HepG2 (cell line): ENCODE measurements around the gene ZC3H15. TPM values are rescaled to one million over a fixed set of nuclear protein-coding genes. Genes with fewer than 3 reads are reported as not detected.

Experiments
- ATAC-seq: fragments of 200-7000 bp; cut with Tn5 transposase; 3 replicates; pipeline ENCODE4 v1.9.1; 2020; ENCODE audit warnings: mild to moderate bottlenecking, moderate library complexity
- BruUV-seq: library from RNA; stranded (reverse); fragments of 400-500 nt; replicated peaks from 2 replicates; lab custom pipeline; 2021; lab: Mats Ljungman, UMichigan
- CTCF ChIA-PET: fragments of 300-600 bp; formaldehyde crosslinking; extraction: SDS; loops from one replicate; lab custom pipeline; 2021; ENCODE audit warnings: low total read pairs, inconsistent platforms, low intra/inter-chr PET ratio; lab: Yijun Ruan, JAX
- POLR2A ChIA-PET: fragments of 350-600 bp; sonication (Branson Sonifier 250); formaldehyde crosslinking; loops from one replicate; lab custom pipeline; 2020; ENCODE audit warnings: antibody characterized with exemption, inconsistent platforms; lab: Yijun Ruan, JAX
- DNase-seq: peaks from one replicate; pipeline ENCODE4 v3.0.0-alpha.2; 2015; ENCODE audit warnings: low spot score
- FAIRE-seq: peaks from 3 replicates; lab custom pipeline; 2011; peaks lifted over from hg19 to GRCh38; lab: Jason Lieb, UNC
- H2AFZ ChIP-seq: one replicate; pipeline ENCODE4 v1.6.1; 2011; ENCODE audit warnings: low read length, inconsistent platforms
- H3K27ac ChIP-seq: fragments of 300-600 bp; 3 replicates; pipeline ENCODE4 v1.8.0; 2011; ENCODE audit warnings: mixed run types, mild to moderate bottlenecking, mixed read lengths, low read length, inconsistent platforms; ENCODE audit not compliant: insufficient read depth; ENCODE audit errors: extremely low read length
- H3K27me3 ChIP-seq, 2 experiments: fragments of 200-600 bp in 1 of 2; 2 replicates in 1 of 2; 3 replicates in 1 of 2; pipeline versions ENCODE4 v1.6.0 to v1.8.0; 2011; ENCODE audit warnings: low read length in 2 of 2, mild to moderate bottlenecking in 2 of 2, moderate library complexity in 2 of 2, inconsistent platforms in 1 of 2; ENCODE audit not compliant: insufficient read depth in 2 of 2, control insufficient read depth in 1 of 2
- H3K36me3 ChIP-seq, 2 experiments: fragments of 200-600 bp in 1 of 2; replicated peaks in 1 of 2; 2 replicates in 1 of 2; 3 replicates in 1 of 2; pipeline versions ENCODE4 v1.5.1 to v1.8.0; 2011; ENCODE audit warnings: low read length in 2 of 2, inconsistent platforms in 1 of 2; ENCODE audit not compliant: insufficient read depth in 2 of 2, control insufficient read depth in 1 of 2
- H3K4me1 ChIP-seq: 2 replicates; pipeline ENCODE4 v1.5.1; 2012; ENCODE audit warnings: low read length, inconsistent platforms; ENCODE audit not compliant: insufficient read depth
- H3K4me2 ChIP-seq: 2 replicates; pipeline ENCODE4 v1.6.0; 2011; ENCODE audit warnings: low read depth, low read length, inconsistent platforms
- H3K4me3 ChIP-seq, 3 experiments: fragments of 200-600 bp in 1 of 3; sonication (generic), shearing (Covaris generic) in 1 of 3; replicated peaks in 1 of 3; 2 replicates each; pipeline ENCODE4 v1.5.1; 2011 to 2016; ENCODE audit warnings: low read length in 3 of 3, inconsistent platforms in 2 of 3, low read depth in 2 of 3, mild to moderate bottlenecking in 2 of 3, control low read depth in 1 of 3, mixed read lengths in 1 of 3; ENCODE audit not compliant: insufficient read depth in 1 of 3
- H3K79me2 ChIP-seq: one replicate; pipeline ENCODE4 v1.6.1; 2011; ENCODE audit warnings: low read length, inconsistent platforms; ENCODE audit not compliant: insufficient read depth
- H3K9ac ChIP-seq: 2 replicates; pipeline ENCODE4 v1.6.0; 2011; ENCODE audit warnings: mild to moderate bottlenecking, low read depth, low read length, inconsistent platforms; ENCODE audit not compliant: insufficient read depth
- H3K9me3 ChIP-seq: 2 replicates; pipeline ENCODE4 v1.5.1; 2012; ENCODE audit warnings: mild to moderate bottlenecking, low read length
- H4K20me1 ChIP-seq: 2 replicates; pipeline ENCODE4 v1.6.0; 2011; ENCODE audit warnings: inconsistent platforms, mild to moderate bottlenecking, low read length, moderate library complexity; ENCODE audit not compliant: insufficient read depth
- ESRRA ChIP-seq: sonication (generic); formaldehyde crosslinking; IDR thresholded peaks from 2 replicates; pipeline ENCODE4 v1.5.1; 2020; ENCODE audit warnings: mild to moderate bottlenecking, low read depth, missing genetic modification reagents
- HOXA3 ChIP-seq: sonication (generic); formaldehyde crosslinking; IDR thresholded peaks from 2 replicates; pipeline ENCODE4 v1.5.0; 2020; ENCODE audit warnings: missing genetic modification reagents
- ISX ChIP-seq: sonication (generic); formaldehyde crosslinking; conservative IDR thresholded peaks from 2 replicates; pipeline ENCODE4 v1.5.0; 2020; ENCODE audit warnings: missing genetic modification reagents
- JDP2 ChIP-seq: sonication (generic); formaldehyde crosslinking; IDR thresholded peaks from 2 replicates; pipeline ENCODE4 v1.8.1; 2022; ENCODE audit warnings: missing genetic modification reagents, borderline replicate concordance
- RBAK ChIP-seq: sonication (generic); formaldehyde crosslinking; IDR thresholded peaks from 2 replicates; pipeline ENCODE4 v1.5.1; 2020; ENCODE audit warnings: mild to moderate bottlenecking, missing genetic modification reagents
- SNAPC2 ChIP-seq: sonication (generic); formaldehyde crosslinking; IDR thresholded peaks from 2 replicates; pipeline ENCODE4 v1.8.1; 2022; ENCODE audit warnings: mild to moderate bottlenecking, missing genetic modification reagents
- TAF1 ChIP-seq: sonication (generic); formaldehyde crosslinking; IDR thresholded peaks from 2 replicates; pipeline ENCODE4 v1.4.0; 2020; ENCODE audit warnings: missing genetic modification reagents
- ZNF160 ChIP-seq: sonication (generic); formaldehyde crosslinking; IDR thresholded peaks from 2 replicates; pipeline ENCODE4 v1.8.0; 2022; ENCODE audit warnings: mild to moderate bottlenecking, inconsistent platforms, missing genetic modification reagents
- ZNF232 ChIP-seq: sonication (generic); formaldehyde crosslinking; IDR thresholded peaks from 2 replicates; pipeline ENCODE4 v1.4.0; 2020; ENCODE audit warnings: missing genetic modification reagents, borderline replicate concordance
- WGBS: methylation state at CpG from one replicate; pipeline ENCODE4 v1.1.6; 2017; ENCODE audit warnings: low lambda C conversion rate; 5-methylcytosine and 5-hydroxymethylcytosine counted together
- in situ Hi-C: cut with HindIII; loops from 2 replicates; pipeline ENCODE4 v1.10.0; 2017; ENCODE audit warnings: low pct_unique_long_range_greater_than_20kb; ENCODE audit not compliant: extremely low pct_ligation_motif_present
- intact Hi-C: fragments of 100-400 bp; cut with micrococcal nuclease; formaldehyde crosslinking; loops from one replicate; pipeline ENCODE4 v1.10.0; 2022; ENCODE audit not compliant: unreplicated experiment
- polyA plus RNA-seq, 8 experiments: library from polyadenylated mRNA; depleted of rRNA in 3 of 8; stranded (reverse) in 7 of 8; unstranded in 1 of 8; fragments of >200 nt; fragmentation: Illumina TruSeq in 4 of 8; extraction: Trizol in 4 of 8; gene quantifications; 2 replicates each; pipeline versions ENCODE4 v1.2.1 to v1.2.3, GENCODE V29; 2011 to 2016; ENCODE audit warnings: low read depth in 4 of 8, missing spikeins in 1 of 8, mixed read lengths in 1 of 8; ENCODE audit not compliant: insufficient read depth in 1 of 8
- total RNA-seq, 5 experiments: library from RNA; depleted of rRNA; stranded (reverse); fragments of >200 nt; fragmentation: Illumina TruSeq; extraction: Trizol; gene quantifications; 2 replicates each; pipeline ENCODE4 v1.2.3, GENCODE V29; 2016; ENCODE audit warnings: low read depth in 1 of 5
- TF ChIP-seq, protein P1 (sequence below): sonication (generic); formaldehyde crosslinking; IDR thresholded peaks from 2 replicates; pipeline ENCODE4 v1.8.0; 2022; ENCODE audit warnings: mild to moderate bottlenecking, missing genetic modification reagents, moderate library complexity

The ZC3H15 gene
- total and polyA plus RNA-seq, 2 of the 13 experiments (the other 11 are each of a cell fraction or from before 2014, with no cell fraction given): 84.6 to 168 TPM

DNA sequence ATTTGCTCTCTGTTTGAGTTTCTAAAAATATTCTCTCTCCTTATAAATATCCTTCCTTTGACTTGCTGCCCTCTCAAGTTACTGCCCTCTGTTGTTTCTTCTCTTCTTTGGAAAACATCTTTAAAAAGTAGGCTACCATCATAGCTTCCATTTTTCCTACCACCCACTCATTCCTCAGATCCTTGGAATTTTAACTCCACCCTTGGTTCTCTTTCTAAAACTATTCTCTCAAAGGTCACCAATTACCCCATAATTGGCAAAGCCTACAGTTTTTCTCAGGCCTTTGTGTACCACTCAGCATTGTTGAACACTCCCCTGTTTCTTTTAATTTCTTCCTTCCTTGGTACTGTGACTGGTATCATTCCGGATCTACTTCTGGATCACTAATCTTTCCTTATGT is 60.8 kb downstream of the ZC3H15 start:
- CTCF ChIA-PET: no interaction called here
- DNase-seq (no peak), FAIRE-seq (no peak), ATAC-seq (no peak)
- H3K27ac ChIP-seq: no peak overlapping the region
- in situ Hi-C loops (no loop called here), intact Hi-C loops (no loop called here)
- peaks cover 37% of the 10 kb centered on the region for H3K4me1 ChIP-seq
- 90% methylated on average over 1 of the region's 1 CpG for WGBS
- H3K4me3 ChIP-seq: no peak overlapping the region
- H4K20me1 ChIP-seq: no peaks in the 10 kb centered on the region
- no peak overlapping the region for H3K9ac ChIP-seq
- no peaks in the 10 kb centered on the region for H3K36me3 ChIP-seq
- no peak overlapping the region for H3K4me2 ChIP-seq
- no peaks in the 10 kb centered on the region for H3K27me3 ChIP-seq
- no peak overlapping the region for H2AFZ ChIP-seq
- H3K9me3 ChIP-seq: no peaks in the 10 kb centered on the region
- POLR2A ChIA-PET: interaction anchor here (1.3 kb wide), 1 partner anchor 43 kb away, joined by 3 read pairs; the partner anchor contains the start of gene ITGAV
- no peak for TF ChIP-seq SNAPC2
- no peak for TF ChIP-seq TAF1 (CRISPR knock-in tag)
- no peak for TF ChIP-seq ZNF232 (CRISPR knock-in tag)
- no peak for TF ChIP-seq RBAK (CRISPR knock-in tag)
- TF ChIP-seq HOXA3 (CRISPR knock-in tag): no peak
- TF ChIP-seq ISX: no peak
- TF ChIP-seq, protein P1, sequence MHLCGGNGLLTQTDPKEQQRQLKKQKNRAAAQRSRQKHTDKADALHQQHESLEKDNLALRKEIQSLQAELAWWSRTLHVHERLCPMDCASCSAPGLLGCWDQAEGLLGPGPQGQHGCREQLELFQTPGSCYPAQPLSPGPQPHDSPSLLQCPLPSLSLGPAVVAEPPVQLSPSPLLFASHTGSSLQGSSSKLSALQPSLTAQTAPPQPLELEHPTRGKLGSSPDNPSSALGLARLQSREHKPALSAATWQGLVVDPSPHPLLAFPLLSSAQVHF (CRISPR knock-in tag): no peak
- no peak for TF ChIP-seq JDP2 (CRISPR knock-in tag)
- TF ChIP-seq ZNF160 (CRISPR knock-in tag): no peak
- TF ChIP-seq ESRRA (CRISPR knock-in tag): no peak
- no TSS peak for BruUV-seq
- no peaks in the 10 kb centered on the region for H3K79me2 ChIP-seq
